K562 (cell line): ENCODE measurements around the gene METTL14. TPM values are rescaled to one million over a fixed set of nuclear protein-coding genes. Genes with fewer than 3 reads are reported as not detected.

ENCODE experiments used
- ATAC-seq: fragments of 200-7000 bp; cut with Tn5 transposase; 3 replicates; pipeline ENCODE4 v1.9.1; 2020; ENCODE audit warnings: moderate library complexity
- BruUV-seq: library from RNA; stranded (reverse); fragments of 400-500 nt; replicated peaks from 2 replicates; lab custom pipeline; 2021; lab: Mats Ljungman, UMichigan
- CTCF ChIA-PET: fragments of 300-600 bp; formaldehyde crosslinking; extraction: SDS; loops from one replicate; lab custom pipeline; 2021; ENCODE audit warnings: low intra/inter-chr PET ratio; lab: Yijun Ruan, JAX
- POLR2A ChIA-PET: fragments of 300-600, 350-650 bp; sonication (Branson Sonifier 250); formaldehyde crosslinking; extraction: SDS; loops from one replicate; lab custom pipeline; 2021; ENCODE audit warnings: antibody characterized with exemption, inconsistent platforms; lab: Yijun Ruan, JAX
- DNase-seq, 4 experiments: peaks; one replicate each; pipeline versions ENCODE4 v3.0.0 to v3.0.0-alpha.2; 2011 to 2018; ENCODE audit warnings: low spot score in 3 of 4, mixed read lengths in 3 of 4; ENCODE audit errors: extremely low read depth in 1 of 4
- FAIRE-seq: peaks from 2 replicates; lab custom pipeline; 2011; peaks lifted over from hg19 to GRCh38; lab: Jason Lieb, UNC
- H2AFZ ChIP-seq: 2 replicates; pipeline ENCODE4 v1.6.0; 2011; ENCODE audit warnings: low read depth, low read length, control low read depth, inconsistent platforms
- H3K27ac ChIP-seq: fragments of 200-600 bp; 3 replicates; pipeline ENCODE4 v1.8.0; 2011; ENCODE audit warnings: low read depth, mild to moderate bottlenecking, control low read depth, inconsistent platforms, low read length, moderate library complexity, mixed read lengths; ENCODE audit errors: extremely low read depth
- H3K27me3 ChIP-seq, 2 experiments: fragments of 300-600 bp in 1 of 2; 2 replicates in 1 of 2; 3 replicates in 1 of 2; pipeline versions ENCODE4 v1.6.0 to v1.8.0; 2011; ENCODE audit warnings: inconsistent platforms in 2 of 2, low read length in 2 of 2, mild to moderate bottlenecking in 1 of 2, mixed read lengths in 1 of 2, moderate library complexity in 1 of 2; ENCODE audit not compliant: control insufficient read depth in 2 of 2, insufficient read depth in 2 of 2
- H3K36me3 ChIP-seq: fragments of 300-600 bp; 3 replicates; pipeline ENCODE4 v1.8.0; 2011; ENCODE audit warnings: mild to moderate bottlenecking, low read length, inconsistent platforms; ENCODE audit not compliant: control insufficient read depth, insufficient read depth
- H3K4me1 ChIP-seq, 2 experiments: fragments of 200-600 bp in 1 of 2; replicated peaks in 1 of 2; 2 replicates in 1 of 2; 3 replicates in 1 of 2; pipeline versions ENCODE4 v1.5.1 to v1.8.0; 2011; ENCODE audit warnings: inconsistent platforms in 2 of 2, low read length in 2 of 2, mild to moderate bottlenecking in 1 of 2, mixed read lengths in 1 of 2, moderate library complexity in 1 of 2; ENCODE audit not compliant: control insufficient read depth in 2 of 2, insufficient read depth in 2 of 2
- H3K4me2 ChIP-seq: 2 replicates; pipeline ENCODE4 v1.6.1; 2011; ENCODE audit warnings: low read length, control low read depth, inconsistent platforms, mixed read lengths; ENCODE audit not compliant: insufficient read depth
- H3K4me3 ChIP-seq: fragments of 200-600 bp; sonication (generic), shearing (Covaris generic); 2 replicates; pipeline ENCODE4 v1.5.1; 2016; ENCODE audit warnings: control low read depth, inconsistent platforms
- H3K79me2 ChIP-seq: fragments of 200-600 bp; 3 replicates; pipeline ENCODE4 v1.8.0; 2011; ENCODE audit warnings: low read length, inconsistent platforms; ENCODE audit not compliant: control insufficient read depth, insufficient read depth
- H3K9ac ChIP-seq, 2 experiments: 2 replicates each; pipeline versions ENCODE4 v1.6.0 to v1.6.1; 2011; ENCODE audit warnings: low read depth in 2 of 2, low read length in 2 of 2, control low read depth in 1 of 2, inconsistent platforms in 1 of 2, mild to moderate bottlenecking in 1 of 2, mixed read lengths in 1 of 2; ENCODE audit not compliant: insufficient read depth in 1 of 2
- H3K9me1 ChIP-seq: one replicate; pipeline ENCODE4 v1.6.0; 2011; ENCODE audit warnings: inconsistent platforms, mild to moderate bottlenecking, low read length, moderate library complexity; ENCODE audit not compliant: control insufficient read depth, insufficient read depth
- H3K9me3 ChIP-seq: replicated peaks from 2 replicates; pipeline ENCODE4 v1.5.1; 2011; ENCODE audit warnings: low read depth, low read length, inconsistent platforms; ENCODE audit not compliant: control insufficient read depth, insufficient read depth
- H4K20me1 ChIP-seq: replicated peaks from 2 replicates; pipeline ENCODE4 v1.6.1; 2011; ENCODE audit warnings: low read length, inconsistent platforms, mixed read lengths; ENCODE audit not compliant: control insufficient read depth, insufficient read depth
- CEBPG ChIP-seq, 3 experiments: fragments of 200-800 bp in 1 of 3; sonication (Bioruptor generic) in 1 of 3; sonication (generic) in 1 of 3; formaldehyde crosslinking in 1 of 3; IDR thresholded peaks in 2 of 3; conservative IDR thresholded peaks in 1 of 3; 2 replicates each; pipeline versions ENCODE4 v1.6.1 to v1.8.0; 2016 to 2022; ENCODE audit warnings: missing compliant biosample characterization in 2 of 3, missing genetic modification characterization in 2 of 3, mild to moderate bottlenecking in 1 of 3, missing genetic modification reagents in 1 of 3
- MECOM ChIP-seq: fragments of 250-450 bp; sonication (Bioruptor Pico); IDR thresholded peaks from 2 replicates; pipeline ENCODE4 v1.8.0; 2022; ENCODE audit warnings: inconsistent platforms
- STAG1 ChIP-seq: sonication (generic); formaldehyde crosslinking; IDR thresholded peaks from 2 replicates; pipeline ENCODE4 v1.5.0; 2020; ENCODE audit warnings: missing genetic modification reagents, borderline replicate concordance
- TBP ChIP-seq: optimal IDR thresholded peaks from 2 replicates; pipeline ENCODE3; 2011; ENCODE audit warnings: low read depth, low read length, improper control_type of control experiment
- THAP12 ChIP-seq: fragments of 250-450 bp; sonication (Bioruptor Pico); IDR thresholded peaks from 2 replicates; pipeline ENCODE4 v1.9.0; 2021; ENCODE audit warnings: mild to moderate bottlenecking, inconsistent platforms
- ZC3H8 ChIP-seq: fragments of 450-650 bp; IDR thresholded peaks from 2 replicates; pipeline ENCODE4 v1.6.1; 2017
- ZEB2 ChIP-seq: fragments of 450-650 bp; IDR thresholded peaks from 2 replicates; pipeline ENCODE4 v1.6.1; 2016
- WGBS: fragments of 100-300 bp; shearing (Covaris generic); methylation state at CpG from one replicate; pipeline ENCODE4 v1.1.6; 2016; ENCODE audit warnings: low coverage, mixed read lengths; ENCODE audit not compliant: insufficient coverage; ENCODE audit errors: missing lambda C conversion rate; 5-methylcytosine and 5-hydroxymethylcytosine counted together
- in situ Hi-C: fragments of 300-500 bp; cut with MboI; formaldehyde crosslinking; loops from 4 replicates; pipeline ENCODE4 v1.15.0; 2018; ENCODE audit warnings: inconsistent platforms, mixed read lengths
- intact Hi-C: fragments of 100-400 bp; cut with micrococcal nuclease; formaldehyde crosslinking; loops from 2 replicates; pipeline ENCODE4 v1.14.2; 2022
- polyA plus RNA-seq, 8 experiments: library from polyadenylated mRNA; depleted of rRNA in 4 of 8; stranded (reverse) in 5 of 8; unstranded in 3 of 8; fragments of >200 nt; fragmentation: Nextera tagmentation in 2 of 8; fragmentation: Illumina TruSeq in 1 of 8; extraction: Ambion mirVana in 2 of 8; extraction: Trizol in 1 of 8; gene quantifications; 2 replicates each; pipeline versions ENCODE4 v1.2.1 to v1.2.3, GENCODE V29; 2011 to 2014; ENCODE audit warnings: inconsistent platforms in 1 of 8, missing spikeins in 1 of 8
- total RNA-seq, 7 experiments: library from RNA; depleted of rRNA in 6 of 7; stranded (reverse); fragments of >200 nt in 6 of 7; fragmentation: Illumina TruSeq in 2 of 7; extraction: Trizol in 2 of 7; gene quantifications; 2 replicates each; pipeline versions ENCODE4 v1.2.1 to v1.2.3, GENCODE V29; 2011 to 2021; ENCODE audit warnings: low replicate concordance in 1 of 7

The METTL14 gene
- total and polyA plus RNA-seq, 9 of the 15 experiments (the other 6 are each of a cell fraction or from before 2014, with no cell fraction given) = 16.7 to 42.4 (median 27.7) TPM

GRCh38 chr4:118757761-118758251 is 72.6 kb downstream of the METTL14 start:
- no peak overlapping the region for H3K4me3 ChIP-seq
- DNase-seq = no peak
- H2AFZ ChIP-seq = no peak overlapping the region
- 56% methylated on average over 2 of the region's 2 CpGs for WGBS
- no peak for FAIRE-seq
- H4K20me1 ChIP-seq = no peaks in the 10 kb centered on the region
- H3K9me1 ChIP-seq = no peaks in the 10 kb centered on the region
- H3K9ac ChIP-seq = no peak overlapping the region
- TF ChIP-seq CEBPG (CRISPR knock-in tag; IDR thresholded peaks at IDR 0.05) = no peak
- peak in 1 of 2 experiments; percentile 43; a peak in 2 of 4 replicates for TF ChIP-seq CEBPG (tag; conservative IDR thresholded peaks at IDR 0.05 in 1 of 2, IDR thresholded peaks at IDR 0.05 in 1 of 2)
- TF ChIP-seq ZC3H8 = no peak
- TF ChIP-seq MECOM (CRISPR knock-in tag) = no peak
- no peak for TF ChIP-seq ZEB2
- POLR2A ChIA-PET = no interaction called here
- no peak for ATAC-seq
- H3K79me2 ChIP-seq = no peaks in the 10 kb centered on the region
- no peaks in the 10 kb centered on the region for H3K27me3 ChIP-seq
- no TSS peak for BruUV-seq
- in situ Hi-C loops = no loop called here
- H3K4me2 ChIP-seq = no peak overlapping the region
- no peak overlapping the region for H3K27ac ChIP-seq
- intact Hi-C loops = no loop called here
- H3K9me3 ChIP-seq = no peaks in the 10 kb centered on the region
- H3K4me1 ChIP-seq = no peaks in the 10 kb centered on the region
- CTCF ChIA-PET = no interaction called here
- peaks cover 15% of the 10 kb centered on the region for H3K36me3 ChIP-seq

GRCh38 chr4:118758293-118758692 is 73.1 kb downstream of the METTL14 start:
- no peak for ATAC-seq
- in situ Hi-C loops = no loop called here
- Histone ChIP-seq H3K36me3 (peaks cover 18% of the 10 kb centered on the region), H3K9me3 (no peaks in the 10 kb centered on the region), H3K79me2 (no peaks in the 10 kb centered on the region), H3K9me1 (no peaks in the 10 kb centered on the region), H3K4me1 (no peaks in the 10 kb centered on the region), H3K27ac (no peak overlapping the region), H2AFZ (no peak overlapping the region)
- POLR2A ChIA-PET = no interaction called here
- no peak for FAIRE-seq
- no peak for DNase-seq
- TF ChIP-seq THAP12 (no peak), TBP (no peak), STAG1 (CRISPR knock-in tag) (no peak)
- TF ChIP-seq, all 486 proteins: peak for 0
- H3K9ac ChIP-seq = no peak overlapping the region
- H3K27me3 ChIP-seq = no peaks in the 10 kb centered on the region
- H4K20me1 ChIP-seq = no peaks in the 10 kb centered on the region
- CTCF ChIA-PET = no interaction called here
- H3K4me3 ChIP-seq = no peak overlapping the region
- no TSS peak for BruUV-seq
- H3K4me2 ChIP-seq = no peak overlapping the region
- intact Hi-C loops = no loop called here
- WGBS = 78% methylated on average over 5 of the region's 5 CpGs
